Spleen (tissue), 7 donors: ENCODE results near the gene ORMDL2.

Source experiments
- CTCF ChIP-seq, 11 experiments: fragments of 200-600 bp in 7 of 11; fragments of 450-650 bp in 4 of 11; sonication (generic) in 4 of 11; IDR thresholded peaks in 8 of 11; conservative IDR thresholded peaks in 3 of 11; 1 replicate in 7 of 11; 2 replicates in 4 of 11; pipeline versions ENCODE4 v1.4.0 to v1.8.0; 2016 to 2021; ENCODE audit warnings: antibody characterized with exemption in 11 of 11, inconsistent platforms in 4 of 11, mild to moderate bottlenecking in 1 of 11
- POLR2A ChIP-seq, 3 donors: fragments of 450-650 bp; IDR thresholded peaks; one replicate each; pipeline ENCODE4 v1.5.1; 2017; ENCODE audit warnings: antibody characterized with exemption in 3 of 3, mild to moderate bottlenecking in 1 of 3
- POLR2AphosphoS5 ChIP-seq, 3 donors: sonication (generic); formaldehyde crosslinking; IDR thresholded peaks; one replicate each; pipeline ENCODE4 v1.5.1; 2017; ENCODE audit warnings: antibody characterized with exemption in 3 of 3
- donor health status: DM: no; HTN: no; CAD: no; lungs with moderate emphysema.
- donor health status: DM: no; HTN: no; CAD: no.
- donor health status: DM: no; HTN: no; CAD: no.

GRCh38 chr12:55795950-55796349 is 21.9 kb upstream of the ORMDL2 start:
- TF ChIP-seq CTCF (IDR thresholded peaks at IDR 0.05 in 8 of 11, conservative IDR thresholded peaks at IDR 0.05 in 3 of 11): no peak
- TF ChIP-seq POLR2AphosphoS5 (IDR thresholded peaks at IDR 0.05): no peak
- no peak for TF ChIP-seq POLR2A (IDR thresholded peaks at IDR 0.05)
